Epithelial cell of proximal tubule (primary cell): Measurements from ENCODE around the gene CSNK1G3. TPM values are rescaled to one million over a fixed set of nuclear protein-coding genes. Genes with fewer than 3 reads are reported as not detected.

Experiments used
- DNase-seq: peaks from one replicate; pipeline ENCODE4 v3.0.0-alpha.2; 2011; ENCODE audit warnings: low read depth
- H3K4me3 ChIP-seq: 2 replicates; pipeline ENCODE4 v1.5.1; 2011; ENCODE audit warnings: low read depth, mild to moderate bottlenecking, low read length
- CTCF ChIP-seq: conservative IDR thresholded peaks from 2 replicates; pipeline ENCODE4 v1.5.1; 2012; ENCODE audit warnings: low read depth, mild to moderate bottlenecking, low read length
- total RNA-seq: library from RNA; depleted of rRNA; stranded (reverse); fragments of >200 nt; gene quantifications from 2 replicates; pipeline ENCODE4 v1.2.3, GENCODE V29; 2015

Gene CSNK1G3
- total RNA-seq, 1 donor from 2014 or later: 25.5 TPM

DNA sequence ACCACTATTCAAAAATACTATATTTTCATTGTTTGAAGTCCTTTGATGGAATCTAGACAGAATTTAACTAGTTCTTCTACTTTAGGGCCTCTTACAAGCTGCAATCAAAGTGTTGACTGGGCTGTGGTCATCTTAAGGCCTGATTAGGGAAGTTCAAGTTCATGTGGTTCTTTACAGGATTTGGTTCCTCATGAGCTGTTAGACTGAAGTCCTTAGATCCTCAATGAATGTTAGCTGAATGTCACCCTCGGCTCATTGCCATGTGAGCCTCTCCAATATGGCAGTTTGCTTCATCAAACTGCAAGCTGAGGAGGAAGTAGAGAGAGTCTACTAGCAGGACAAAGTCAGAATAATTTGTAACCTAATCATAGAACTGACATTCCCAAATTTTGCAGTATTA, 135.1 kb downstream of the CSNK1G3 start:
- no peak for TF ChIP-seq CTCF
- H3K4me3 ChIP-seq: no peak overlapping the region
- DNase-seq: no peak

- no peak for DNase-seq
- no peak for TF ChIP-seq CTCF
- H3K4me3 ChIP-seq: no peak overlapping the region
These were observed 139.3 kb downstream of the CSNK1G3 start for GRCh38 chr5:123651234-123651633.

- DNase-seq: no peak
- H3K4me3 ChIP-seq: no peak overlapping the region
- TF ChIP-seq CTCF: no peak
These were observed 147.0 kb downstream of the CSNK1G3 start for GRCh38 chr5:123659011-123659410.

DNA sequence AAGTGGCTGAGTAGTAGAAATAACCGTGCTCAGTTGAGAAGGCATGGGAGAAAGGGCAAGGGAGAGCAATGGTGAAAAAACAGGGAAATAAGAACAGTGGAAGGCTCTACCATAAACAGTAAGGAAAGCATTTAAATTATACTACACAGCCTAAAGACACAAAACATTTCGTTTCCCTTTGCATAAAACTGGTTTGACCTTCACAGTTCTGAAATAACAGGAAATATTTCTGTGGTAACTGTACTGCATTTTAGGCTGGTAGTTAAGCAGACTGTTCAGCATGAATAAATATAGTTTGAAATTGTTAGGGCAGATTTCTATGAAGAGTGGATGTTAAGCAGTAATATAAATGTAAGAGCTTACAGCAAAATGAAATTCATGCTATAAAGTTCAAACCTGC, 147.5 kb downstream of the CSNK1G3 start:
- TF ChIP-seq CTCF: no peak
- H3K4me3 ChIP-seq: no peak overlapping the region
- no peak for DNase-seq

GRCh38 chr5:123664961-123665360, 153.0 kb downstream of the CSNK1G3 start:
- DNase-seq: no peak
- TF ChIP-seq CTCF: no peak
- H3K4me3 ChIP-seq: no peak overlapping the region

DNA sequence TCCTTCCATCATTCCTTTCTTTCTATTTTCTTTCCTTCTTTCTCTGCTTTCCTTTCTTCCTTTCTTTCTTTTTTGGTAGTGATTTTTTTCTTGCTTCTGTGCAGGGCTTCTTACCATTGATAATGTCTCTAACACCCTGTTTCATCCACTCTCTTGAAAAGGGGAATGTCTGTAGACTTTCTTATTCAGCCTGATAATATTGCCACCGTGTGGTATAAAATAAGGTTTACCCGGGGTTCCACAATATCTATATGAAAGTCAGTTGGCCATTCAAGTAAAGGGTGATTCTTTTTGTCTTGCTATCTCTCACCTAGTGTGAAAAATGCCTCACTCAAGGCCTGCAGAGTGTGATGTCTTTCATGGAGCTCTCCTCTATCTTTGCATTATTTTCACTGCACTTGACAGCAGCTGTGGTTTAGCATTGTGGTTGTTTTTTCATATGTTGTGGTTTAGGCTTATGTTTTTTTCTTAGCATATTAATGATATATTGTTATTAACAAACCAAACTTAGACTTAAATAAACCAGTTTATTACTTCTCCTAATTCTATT, 153.9 kb downstream of the CSNK1G3 start:
- H3K4me3 ChIP-seq: no peak overlapping the region
- TF ChIP-seq CTCF: no peak
- no peak for DNase-seq

Other genes starting within 250 kb of the CSNK1G3 start
- gene CEP120, start 88.8 kb upstream of the CSNK1G3 start, total RNA-seq: 13.7 and 14.4 TPM in 2 replicates